B cell (primary cell): Measurements from ENCODE around the gene FMNL1.

Experiments used
- CTCF ChIP-seq: fragments of 200-600 bp; IDR thresholded peaks from one replicate; pipeline ENCODE4 v1.8.0; 2022; ENCODE audit warnings: antibody characterized with exemption, mild to moderate bottlenecking
- EZH2 ChIP-seq: IDR thresholded peaks from 2 replicates; pipeline ENCODE4 v1.6.1; 2012; ENCODE audit warnings: borderline replicate concordance, low read depth, mild to moderate bottlenecking, moderate library complexity, low read length; ENCODE audit not compliant: insufficient read depth, poor library complexity, severe bottlenecking

- TF ChIP-seq CTCF (no peak), EZH2 (no peak)
These were observed 54.3 kb downstream of the FMNL1 start for GRCh38 chr17:45276031-45276430.
